A673 (cell line): ENCODE measurements around the gene LILRB1. TPM values are rescaled to one million over a fixed set of nuclear protein-coding genes. Genes with fewer than 3 reads are reported as not detected.
"Not testable (repeated sequence)": the region's sequence is repeated elsewhere in the genome, so short reads cannot be mapped to it uniquely, and the experiment has no call there.

Experiments
- BruUV-seq: library from RNA; stranded (reverse); fragments of 400-500 nt; replicated peaks from 2 replicates; lab custom pipeline; 2021; lab: Mats Ljungman, UMichigan
- CTCF ChIA-PET: fragments of 300-600 bp; sonication (Branson Sonifier 250); formaldehyde crosslinking; loops from one replicate; lab custom pipeline; 2022; ENCODE audit warnings: antibody characterized with exemption; lab: Charles Lee
- POLR2A ChIA-PET: fragments of 300-600 bp; sonication (Branson Sonifier 250); formaldehyde crosslinking; loops from one replicate; lab custom pipeline; 2022; ENCODE audit warnings: antibody characterized with exemption; ENCODE audit not compliant: low non-redundant PET; lab: Charles Lee
- DNase-seq: peaks from one replicate; pipeline ENCODE4 v3.0.0-alpha.2; 2015; ENCODE audit warnings: low spot score
- H3K27ac ChIP-seq: fragments of 200-600 bp; sonication (generic); 2 replicates; pipeline ENCODE4 v1.5.1; 2016; ENCODE audit warnings: mixed run types, low read depth, mild to moderate bottlenecking, mixed read lengths, antibody characterized with exemption, low read length; ENCODE audit not compliant: poor library complexity, severe bottlenecking
- H3K27me3 ChIP-seq: fragments of 200-600 bp; sonication (generic); replicated peaks from 2 replicates; pipeline ENCODE4 v1.6.1; 2017; ENCODE audit warnings: mixed run types, low read depth, mild to moderate bottlenecking, mixed read lengths, antibody characterized with exemption, low read length; ENCODE audit not compliant: insufficient read depth, poor library complexity
- H3K36me3 ChIP-seq: fragments of 200-600 bp; sonication (generic); 2 replicates; pipeline ENCODE4 v1.6.1; 2016; ENCODE audit warnings: mixed run types, mild to moderate bottlenecking, mixed read lengths, antibody characterized with exemption, low read length; ENCODE audit not compliant: insufficient read depth, poor library complexity, severe bottlenecking
- H3K4me1 ChIP-seq: fragments of 200-600 bp; sonication (generic); 2 replicates; pipeline ENCODE4 v1.6.1; 2017; ENCODE audit warnings: mixed run types, mild to moderate bottlenecking, mixed read lengths, antibody characterized with exemption, low read length; ENCODE audit not compliant: insufficient read depth, poor library complexity, severe bottlenecking
- H3K4me3 ChIP-seq: fragments of 200-600 bp; sonication (generic); 2 replicates; pipeline ENCODE4 v1.5.1; 2016; ENCODE audit warnings: low read depth, mixed run types, mild to moderate bottlenecking, mixed read lengths, low read length; ENCODE audit not compliant: poor library complexity, severe bottlenecking
- H3K9me3 ChIP-seq: fragments of 200-600 bp; sonication (generic); 2 replicates; pipeline ENCODE4 v1.6.1; 2016; ENCODE audit warnings: mixed run types, low read depth, mild to moderate bottlenecking, mixed read lengths, antibody characterized with exemption, low read length; ENCODE audit not compliant: poor library complexity, severe bottlenecking
- EZH2 ChIP-seq: fragments of 200-600 bp; sonication (generic); IDR thresholded peaks from 2 replicates; pipeline ENCODE4 v1.6.1; 2017; ENCODE audit warnings: borderline replicate concordance, low read depth, mild to moderate bottlenecking, mixed read lengths, antibody characterized with exemption, low read length; ENCODE audit not compliant: poor library complexity, severe bottlenecking
- intact Hi-C: fragments of 100-400 bp; cut with micrococcal nuclease; formaldehyde crosslinking; loops from one replicate; pipeline ENCODE4 v1.10.0; 2022; ENCODE audit not compliant: unreplicated experiment
- total RNA-seq: library from RNA; stranded (reverse); gene quantifications from 2 replicates; pipeline ENCODE4 v1.2.3, GENCODE V29; 2021
- TF ChIP-seq, protein P1 (sequence below): fragments of 300-800, 200-600 bp; sonication (generic); conservative IDR thresholded peaks from 2 replicates; pipeline ENCODE4 v1.5.1; 2017; ENCODE audit warnings: low read depth, mild to moderate bottlenecking, antibody characterized with exemption, low read length, moderate library complexity, mixed read lengths

LILRB1 gene
- total RNA-seq, 1 experiment from 2014 or later = not detected

DNA sequence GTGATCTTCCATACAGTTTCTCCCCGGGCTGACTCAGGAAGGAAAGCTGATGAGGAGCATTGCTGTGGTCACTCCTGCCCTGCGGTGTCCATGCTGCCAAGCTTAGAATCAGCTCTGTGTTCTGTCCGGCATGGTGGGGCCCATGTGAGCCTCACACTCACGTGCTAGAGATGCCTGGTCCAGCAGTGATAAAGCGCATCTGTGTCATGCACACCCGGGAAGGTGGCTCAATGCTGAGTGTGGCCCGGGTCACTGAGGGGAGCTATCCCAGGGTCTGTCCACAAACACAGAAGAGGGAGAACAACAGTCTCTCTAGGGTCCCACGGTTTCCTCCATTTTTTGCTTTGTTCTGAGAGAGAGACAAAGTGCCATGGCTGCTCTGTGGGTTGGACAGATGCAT, 3.5 kb upstream of the LILRB1 start:
- POLR2A ChIA-PET = no interaction called here
- no peaks in the 10 kb centered on the region for H3K36me3 ChIP-seq
- no peak for DNase-seq
- H3K27ac ChIP-seq = no peak overlapping the region
- peaks cover 39% of the 10 kb centered on the region for H3K27me3 ChIP-seq
- intact Hi-C loops = no loop called here
- CTCF ChIA-PET = interaction anchor here (0.6 kb wide), 1 partner anchor 460 kb away, joined by 4 read pairs; no protein-coding TSS in a partner anchor
- H3K4me3 ChIP-seq = no peak overlapping the region
- BruUV-seq = no TSS peak
- no peaks in the 10 kb centered on the region for H3K4me1 ChIP-seq
- H3K9me3 ChIP-seq = no peaks in the 10 kb centered on the region
- no peak for TF ChIP-seq EZH2
- TF ChIP-seq, protein P1, sequence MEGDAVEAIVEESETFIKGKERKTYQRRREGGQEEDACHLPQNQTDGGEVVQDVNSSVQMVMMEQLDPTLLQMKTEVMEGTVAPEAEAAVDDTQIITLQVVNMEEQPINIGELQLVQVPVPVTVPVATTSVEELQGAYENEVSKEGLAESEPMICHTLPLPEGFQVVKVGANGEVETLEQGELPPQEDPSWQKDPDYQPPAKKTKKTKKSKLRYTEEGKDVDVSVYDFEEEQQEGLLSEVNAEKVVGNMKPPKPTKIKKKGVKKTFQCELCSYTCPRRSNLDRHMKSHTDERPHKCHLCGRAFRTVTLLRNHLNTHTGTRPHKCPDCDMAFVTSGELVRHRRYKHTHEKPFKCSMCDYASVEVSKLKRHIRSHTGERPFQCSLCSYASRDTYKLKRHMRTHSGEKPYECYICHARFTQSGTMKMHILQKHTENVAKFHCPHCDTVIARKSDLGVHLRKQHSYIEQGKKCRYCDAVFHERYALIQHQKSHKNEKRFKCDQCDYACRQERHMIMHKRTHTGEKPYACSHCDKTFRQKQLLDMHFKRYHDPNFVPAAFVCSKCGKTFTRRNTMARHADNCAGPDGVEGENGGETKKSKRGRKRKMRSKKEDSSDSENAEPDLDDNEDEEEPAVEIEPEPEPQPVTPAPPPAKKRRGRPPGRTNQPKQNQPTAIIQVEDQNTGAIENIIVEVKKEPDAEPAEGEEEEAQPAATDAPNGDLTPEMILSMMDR = no peak

- H3K27ac ChIP-seq, H3K4me3 ChIP-seq, H3K36me3 ChIP-seq, BruUV-seq, H3K9me3 ChIP-seq, CTCF ChIA-PET, intact Hi-C loops, H3K4me1 ChIP-seq, DNase-seq, POLR2A ChIA-PET: not testable (repeated sequence)
- H3K27me3 ChIP-seq = peaks cover 34% of the 10 kb centered on the region
These were observed 2.4 kb upstream of the LILRB1 start for GRCh38 chr19:54627912-54628311.

- TF ChIP-seq, protein P1 = no peak
- no peak for TF ChIP-seq EZH2
- POLR2A ChIA-PET = no interaction called here
- H3K9me3 ChIP-seq = no peaks in the 10 kb centered on the region
- no TSS peak for BruUV-seq
- no peaks in the 10 kb centered on the region for H3K36me3 ChIP-seq
- peaks cover 36% of the 10 kb centered on the region for H3K27me3 ChIP-seq
- no peak for DNase-seq
- H3K4me3 ChIP-seq = no peak overlapping the region
- H3K4me1 ChIP-seq = no peaks in the 10 kb centered on the region
- H3K27ac ChIP-seq = no peak overlapping the region
- CTCF ChIA-PET = no interaction called here
- intact Hi-C loops = no loop called here
These were observed 498 bp downstream of the LILRB1 start for GRCh38 chr19:54630782-54631181.

DNA sequence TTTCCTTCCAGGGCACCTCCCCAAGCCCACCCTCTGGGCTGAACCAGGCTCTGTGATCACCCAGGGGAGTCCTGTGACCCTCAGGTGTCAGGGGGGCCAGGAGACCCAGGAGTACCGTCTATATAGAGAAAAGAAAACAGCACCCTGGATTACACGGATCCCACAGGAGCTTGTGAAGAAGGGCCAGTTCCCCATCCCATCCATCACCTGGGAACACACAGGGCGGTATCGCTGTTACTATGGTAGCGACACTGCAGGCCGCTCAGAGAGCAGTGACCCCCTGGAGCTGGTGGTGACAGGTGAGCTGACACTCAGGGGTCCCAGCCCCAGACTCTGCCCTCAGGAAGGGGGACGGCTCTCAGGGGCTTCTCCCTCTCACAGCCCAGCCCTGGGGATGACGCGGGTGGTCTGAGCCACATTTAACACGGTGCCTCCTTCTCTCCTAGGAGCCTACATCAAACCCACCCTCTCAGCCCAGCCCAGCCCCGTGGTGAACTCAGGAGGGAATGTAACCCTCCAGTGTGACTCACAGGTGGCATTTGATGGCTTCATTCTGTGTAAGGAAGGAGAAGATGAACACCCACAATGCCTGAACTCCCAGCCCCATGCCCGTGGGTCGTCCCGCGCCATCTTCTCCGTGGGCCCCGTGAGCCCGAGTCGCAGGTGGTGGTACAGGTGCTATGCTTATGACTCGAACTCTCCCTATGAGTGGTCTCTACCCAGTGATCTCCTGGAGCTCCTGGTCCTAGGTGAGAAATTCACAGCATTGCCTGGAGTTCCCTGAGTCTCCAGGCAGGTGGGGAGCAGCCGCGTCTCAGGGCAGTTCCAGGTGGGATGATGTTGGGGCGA, 1.4 kb downstream of the LILRB1 start:
- CTCF ChIA-PET, H3K4me3 ChIP-seq, POLR2A ChIA-PET, H3K9me3 ChIP-seq, BruUV-seq, intact Hi-C loops, H3K36me3 ChIP-seq, H3K27ac ChIP-seq, H3K4me1 ChIP-seq, DNase-seq: not testable (repeated sequence)
- peaks cover 30% of the 10 kb centered on the region for H3K27me3 ChIP-seq

DNA sequence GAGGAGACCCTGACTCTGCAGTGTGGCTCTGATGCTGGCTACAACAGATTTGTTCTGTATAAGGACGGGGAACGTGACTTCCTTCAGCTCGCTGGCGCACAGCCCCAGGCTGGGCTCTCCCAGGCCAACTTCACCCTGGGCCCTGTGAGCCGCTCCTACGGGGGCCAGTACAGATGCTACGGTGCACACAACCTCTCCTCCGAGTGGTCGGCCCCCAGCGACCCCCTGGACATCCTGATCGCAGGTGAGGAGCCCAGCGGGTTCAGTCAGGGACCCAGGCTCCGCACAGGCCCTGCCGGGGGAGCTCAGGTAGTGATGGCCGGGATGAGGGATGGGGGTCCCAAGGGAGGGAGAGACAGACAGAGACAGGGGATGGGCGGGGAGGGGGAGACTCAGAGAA, 2.2 kb downstream of the LILRB1 start:
- H3K9me3 ChIP-seq, H3K4me1 ChIP-seq, H3K4me3 ChIP-seq, DNase-seq, CTCF ChIA-PET, H3K27ac ChIP-seq, BruUV-seq, H3K36me3 ChIP-seq, POLR2A ChIA-PET, intact Hi-C loops: not testable (repeated sequence)
- H3K27me3 ChIP-seq = peaks cover 30% of the 10 kb centered on the region
